ENCODE data around the gene ZNG1A. TPM values are rescaled to one million over a fixed set of nuclear protein-coding genes. Genes with fewer than 3 reads are reported as not detected.
"Not testable (repeated sequence)": the region's sequence is repeated elsewhere in the genome, so short reads cannot be mapped to it uniquely, and the experiment has no call there.

Gene ZNG1A
- 15.9 TPM for polyA plus RNA-seq (2012; ENCODE audit: insufficient read length, low read depth)

DNA sequence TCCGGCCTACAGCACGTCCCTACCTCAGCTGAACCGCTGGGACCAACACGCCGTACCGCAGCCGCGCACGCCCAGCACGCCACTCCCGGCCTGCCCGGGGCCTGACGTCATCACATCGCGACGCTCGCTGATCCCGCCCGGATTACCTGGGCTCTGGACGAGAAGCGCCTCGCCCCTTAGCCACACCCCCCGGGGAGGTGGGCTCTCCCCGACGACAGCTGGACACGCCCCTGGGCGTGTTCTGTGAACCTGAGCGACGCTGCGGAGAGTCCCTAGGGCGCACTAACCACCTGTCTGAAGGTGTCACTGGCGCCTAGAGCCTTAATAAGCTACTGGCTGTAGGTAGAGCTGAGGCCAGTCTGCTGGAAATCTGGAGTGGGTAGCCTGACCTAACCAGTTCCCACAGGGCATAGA, at the start of gene ZNG1A:
TSS of gene ZNG1A (minus strand) at position 87 of the 414 bp plus-strand sequence. CDS start 87 bp downstream, outside the sequence.
- TF ChIP-seq TAF1 (IDR thresholded peaks at IDR 0.05; ENCODE audit: borderline replicate concordance, insufficient read depth, low read length); FOXP2 (optimal IDR thresholded peaks at IDR 0.05; ENCODE audit: borderline replicate concordance, extremely low read depth, extremely low read length, insufficient read depth): not testable (repeated sequence)
- TF ChIP-seq, protein P1, sequence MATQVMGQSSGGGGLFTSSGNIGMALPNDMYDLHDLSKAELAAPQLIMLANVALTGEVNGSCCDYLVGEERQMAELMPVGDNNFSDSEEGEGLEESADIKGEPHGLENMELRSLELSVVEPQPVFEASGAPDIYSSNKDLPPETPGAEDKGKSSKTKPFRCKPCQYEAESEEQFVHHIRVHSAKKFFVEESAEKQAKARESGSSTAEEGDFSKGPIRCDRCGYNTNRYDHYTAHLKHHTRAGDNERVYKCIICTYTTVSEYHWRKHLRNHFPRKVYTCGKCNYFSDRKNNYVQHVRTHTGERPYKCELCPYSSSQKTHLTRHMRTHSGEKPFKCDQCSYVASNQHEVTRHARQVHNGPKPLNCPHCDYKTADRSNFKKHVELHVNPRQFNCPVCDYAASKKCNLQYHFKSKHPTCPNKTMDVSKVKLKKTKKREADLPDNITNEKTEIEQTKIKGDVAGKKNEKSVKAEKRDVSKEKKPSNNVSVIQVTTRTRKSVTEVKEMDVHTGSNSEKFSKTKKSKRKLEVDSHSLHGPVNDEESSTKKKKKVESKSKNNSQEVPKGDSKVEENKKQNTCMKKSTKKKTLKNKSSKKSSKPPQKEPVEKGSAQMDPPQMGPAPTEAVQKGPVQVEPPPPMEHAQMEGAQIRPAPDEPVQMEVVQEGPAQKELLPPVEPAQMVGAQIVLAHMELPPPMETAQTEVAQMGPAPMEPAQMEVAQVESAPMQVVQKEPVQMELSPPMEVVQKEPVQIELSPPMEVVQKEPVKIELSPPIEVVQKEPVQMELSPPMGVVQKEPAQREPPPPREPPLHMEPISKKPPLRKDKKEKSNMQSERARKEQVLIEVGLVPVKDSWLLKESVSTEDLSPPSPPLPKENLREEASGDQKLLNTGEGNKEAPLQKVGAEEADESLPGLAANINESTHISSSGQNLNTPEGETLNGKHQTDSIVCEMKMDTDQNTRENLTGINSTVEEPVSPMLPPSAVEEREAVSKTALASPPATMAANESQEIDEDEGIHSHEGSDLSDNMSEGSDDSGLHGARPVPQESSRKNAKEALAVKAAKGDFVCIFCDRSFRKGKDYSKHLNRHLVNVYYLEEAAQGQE (IDR thresholded peaks at IDR 0.05; ENCODE audit: insufficient read depth in 1 of 2, low read depth in 2 of 2, low read length in 2 of 2) = not testable (repeated sequence)

DNA sequence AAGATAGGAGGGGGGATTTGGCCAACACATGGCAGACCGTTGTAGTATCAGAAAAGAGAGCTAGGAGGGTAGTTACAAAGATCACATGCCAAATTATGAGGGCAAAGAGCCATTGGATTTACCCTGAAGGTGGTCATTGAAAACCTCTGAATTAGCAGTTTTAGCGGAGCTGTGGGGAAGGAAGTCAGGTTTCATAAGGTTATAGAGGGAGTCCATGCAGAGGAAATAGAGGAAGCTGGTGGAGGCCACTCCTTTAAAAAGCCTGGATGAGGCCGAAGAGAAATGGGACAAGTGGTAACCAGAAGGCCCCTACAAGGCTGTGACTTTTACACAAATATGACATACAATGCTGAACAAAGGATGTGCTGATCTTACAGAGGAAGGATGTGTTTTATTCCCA, 49.0 kb upstream of the ZNG1A start:
- TF ChIP-seq POLR2AphosphoS5 (IDR thresholded peaks at IDR 0.05; ENCODE audit: low read depth, low read length) = no peak

- TF ChIP-seq FOXP2 (optimal IDR thresholded peaks at IDR 0.05; ENCODE audit: borderline replicate concordance, extremely low read depth, extremely low read length, insufficient read depth) (no peak), POLR2AphosphoS5 (IDR thresholded peaks at IDR 0.05; ENCODE audit: low read depth, low read length) (no peak), TAF1 (IDR thresholded peaks at IDR 0.05; ENCODE audit: borderline replicate concordance, insufficient read depth, low read length) (no peak), SIN3A (IDR thresholded peaks at IDR 0.05; ENCODE audit: borderline replicate concordance, insufficient read depth, low read length) (no peak)
- TF ChIP-seq, protein P1 (IDR thresholded peaks at IDR 0.05; ENCODE audit: insufficient read depth in 1 of 2, low read depth in 2 of 2, low read length in 2 of 2) = no peak
Observed at GRCh38 chr9:224582-225520, 46.0 kb upstream of the ZNG1A start.

GRCh38 chr9:224026-224425, 45.2 kb upstream of the ZNG1A start:
- no peak for TF ChIP-seq POLR2AphosphoS5 (IDR thresholded peaks at IDR 0.05; ENCODE audit: low read depth, low read length)
- TF ChIP-seq, protein P1 (IDR thresholded peaks at IDR 0.05; ENCODE audit: insufficient read depth in 1 of 2, low read depth in 2 of 2, low read length in 2 of 2) = no peak
- no peak for TF ChIP-seq TAF1 (IDR thresholded peaks at IDR 0.05; ENCODE audit: borderline replicate concordance, insufficient read depth, low read length)
- TF ChIP-seq SIN3A (IDR thresholded peaks at IDR 0.05; ENCODE audit: borderline replicate concordance, insufficient read depth, low read length) = no peak
- no peak for TF ChIP-seq FOXP2 (optimal IDR thresholded peaks at IDR 0.05; ENCODE audit: borderline replicate concordance, extremely low read depth, extremely low read length, insufficient read depth)

DNA sequence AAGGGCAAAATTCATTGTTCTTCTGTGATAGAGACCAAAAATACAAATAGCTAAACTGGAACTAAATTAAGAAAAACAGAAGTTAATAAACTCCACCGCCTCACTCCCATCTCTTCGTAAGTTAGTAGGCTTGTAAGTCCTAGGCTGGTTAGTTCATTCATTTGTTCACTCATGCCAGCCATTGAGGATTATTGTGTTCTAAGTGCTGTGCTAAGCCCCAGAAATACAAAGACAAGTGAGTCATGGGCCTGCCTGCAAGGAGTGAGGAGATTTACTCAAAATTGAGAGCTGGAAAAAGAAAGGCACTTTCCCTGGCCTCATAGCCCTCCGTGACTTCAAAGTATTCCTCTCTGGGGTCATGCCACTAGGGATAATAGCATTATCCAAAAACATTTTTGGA, 44.3 kb upstream of the ZNG1A start:
- no peak for TF ChIP-seq SIN3A (IDR thresholded peaks at IDR 0.05; ENCODE audit: borderline replicate concordance, insufficient read depth, low read length)
- TF ChIP-seq POLR2AphosphoS5 (IDR thresholded peaks at IDR 0.05; ENCODE audit: low read depth, low read length) = no peak
- TF ChIP-seq, protein P1 (IDR thresholded peaks at IDR 0.05; ENCODE audit: insufficient read depth in 1 of 2, low read depth in 2 of 2, low read length in 2 of 2) = no peak
- no peak for TF ChIP-seq TAF1 (IDR thresholded peaks at IDR 0.05; ENCODE audit: borderline replicate concordance, insufficient read depth, low read length)
- no peak for TF ChIP-seq FOXP2 (optimal IDR thresholded peaks at IDR 0.05; ENCODE audit: borderline replicate concordance, extremely low read depth, extremely low read length, insufficient read depth)

All from PFSK-1 (cell line).